Smooth muscle cell (in vitro differentiated cells): ENCODE results near the gene DLGAP4. TPM values are rescaled to one million over a fixed set of nuclear protein-coding genes. Genes with fewer than 3 reads are reported as not detected.

Experiments used
- DNase-seq: peaks from one replicate; lab custom pipeline; 2025; ENCODE audit not compliant: unreplicated experiment; lab: John Stamatoyannopoulos, UW
- H2AFZ ChIP-seq: fragments of 200-600 bp; sonication (generic); 2 replicates; pipeline ENCODE4 v1.6.0; 2016; ENCODE audit warnings: antibody characterized with exemption, low read depth, mild to moderate bottlenecking
- H3F3A ChIP-seq: fragments of 200-600 bp; sonication (generic); 2 replicates; pipeline ENCODE4 v1.6.0; 2017; ENCODE audit warnings: antibody characterized with exemption, low read depth
- H3K27ac ChIP-seq: fragments of 200-600 bp; sonication (generic); 2 replicates; pipeline ENCODE4 v1.5.1; 2016; ENCODE audit warnings: low read depth, mild to moderate bottlenecking
- H3K27me3 ChIP-seq: fragments of 200-600 bp; sonication (generic); 2 replicates; pipeline ENCODE4 v1.6.1; 2016; ENCODE audit warnings: low read depth, mild to moderate bottlenecking
- H3K36me3 ChIP-seq: fragments of 200-600 bp; sonication (generic); 2 replicates; pipeline ENCODE4 v1.5.1; 2016; ENCODE audit warnings: low read depth
- H3K4me1 ChIP-seq: fragments of 200-600 bp; sonication (generic); 2 replicates; pipeline ENCODE4 v1.5.1; 2016; ENCODE audit warnings: low read depth
- H3K4me2 ChIP-seq: fragments of 200-600 bp; sonication (generic); 2 replicates; pipeline ENCODE4 v1.6.0; 2016; ENCODE audit warnings: mild to moderate bottlenecking
- H3K4me3 ChIP-seq: fragments of 200-600 bp; sonication (generic); 2 replicates; pipeline ENCODE4 v1.5.1; 2016; ENCODE audit warnings: mild to moderate bottlenecking
- H3K79me2 ChIP-seq: fragments of 200-600 bp; sonication (generic); 2 replicates; pipeline ENCODE4 v1.6.0; 2016; ENCODE audit warnings: low read depth, mild to moderate bottlenecking
- H3K9ac ChIP-seq: fragments of 200-600 bp; sonication (generic); 2 replicates; pipeline ENCODE4 v1.6.0; 2016; ENCODE audit warnings: low read depth
- H3K9me3 ChIP-seq: fragments of 200-600 bp; sonication (generic); replicated peaks from 2 replicates; pipeline ENCODE4 v1.5.1; 2016; ENCODE audit warnings: low read depth
- H4K20me1 ChIP-seq: fragments of 200-600 bp; sonication (generic); 2 replicates; pipeline ENCODE4 v1.6.0; 2016; ENCODE audit warnings: low read depth
- WGBS: methylation state at CpG from one replicate; pipeline ENCODE4 v1.1.7; 2016; ENCODE audit warnings: low lambda C conversion rate; 5-methylcytosine and 5-hydroxymethylcytosine counted together
- polyA plus RNA-seq: library from polyadenylated mRNA; unstranded; fragments of >200 nt; fragmentation: Nextera tagmentation; extraction: Ambion mirVana; gene quantifications from 2 replicates; pipeline ENCODE4 v1.2.1, GENCODE V29; 2016
- total RNA-seq: library from RNA; depleted of rRNA; stranded (reverse); fragments of >200 nt; gene quantifications from 2 replicates; pipeline ENCODE4 v1.2.3, GENCODE V29; 2014
- TF ChIP-seq, protein P1 (sequence below): fragments of 200-600 bp; sonication (generic); IDR thresholded peaks from 2 replicates; pipeline ENCODE4 v1.5.1; 2017; ENCODE audit warnings: borderline replicate concordance, mild to moderate bottlenecking, antibody characterized with exemption; ENCODE audit not compliant: insufficient read depth, poor library complexity, severe bottlenecking

DLGAP4 gene
- total and polyA plus RNA-seq, 2 experiments from 2014 or later: 86.8 to 102 TPM

DNA sequence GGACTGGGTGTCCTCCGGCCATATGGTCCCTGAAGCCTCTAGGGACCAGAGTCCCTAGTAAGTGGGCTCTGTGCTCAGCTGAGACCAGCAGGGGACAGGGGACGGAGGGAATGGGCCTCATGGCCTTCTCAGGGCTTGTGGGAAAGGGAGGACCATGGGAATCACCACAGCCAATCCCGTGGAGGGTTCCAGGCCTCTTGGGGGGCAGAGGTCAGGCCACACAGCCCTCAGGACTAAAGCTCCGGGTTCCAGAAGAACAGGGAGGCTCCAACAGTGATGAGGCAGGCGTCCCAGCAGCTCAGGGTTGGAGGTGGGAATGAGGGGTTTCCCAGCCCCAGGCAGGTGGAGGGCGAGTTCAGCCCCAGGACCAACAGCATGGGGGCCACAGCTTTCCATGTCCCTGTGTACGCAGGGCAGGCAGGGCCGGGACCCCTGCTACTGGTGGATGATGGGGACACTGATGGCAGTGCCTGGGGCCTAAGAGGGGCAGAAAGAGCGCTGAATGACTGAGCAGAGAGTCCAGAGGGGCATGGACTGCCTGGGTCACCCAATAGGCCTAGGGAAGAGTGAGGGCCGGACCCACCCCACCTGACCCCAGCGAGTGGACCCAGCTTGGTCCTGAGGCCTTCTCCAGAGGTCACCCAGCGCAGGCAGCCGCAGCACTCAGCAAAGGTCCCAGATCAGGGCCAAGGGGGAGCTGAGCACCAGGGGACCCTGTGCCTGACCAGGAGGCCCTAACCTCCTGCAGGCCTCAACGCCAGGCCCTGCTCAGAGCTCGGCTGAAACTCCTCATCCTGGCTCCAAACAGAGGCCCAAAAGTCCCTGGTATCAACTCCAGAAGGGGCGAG is 244.0 kb downstream of the DLGAP4 start:
- Histone ChIP-seq H3K27me3 (no peaks in the 10 kb centered on the region), H2AFZ (no peak overlapping the region), H3K9ac (no peak overlapping the region), H3K9me3 (no peaks in the 10 kb centered on the region), H3F3A (peaks cover 38% of the 10 kb centered on the region), H3K27ac (peak overlapping the region; percentile 12), H4K20me1 (peaks cover 56% of the 10 kb centered on the region), H3K36me3 (no peaks in the 10 kb centered on the region), H3K4me3 (no peak overlapping the region), H3K4me2 (no peak overlapping the region), H3K79me2 (peaks cover 12% of the 10 kb centered on the region), H3K4me1 (no peaks in the 10 kb centered on the region)
- WGBS: 89% methylated on average over 16 of the region's 16 CpGs
- DNase-seq: no peak
- TF ChIP-seq, protein P1, sequence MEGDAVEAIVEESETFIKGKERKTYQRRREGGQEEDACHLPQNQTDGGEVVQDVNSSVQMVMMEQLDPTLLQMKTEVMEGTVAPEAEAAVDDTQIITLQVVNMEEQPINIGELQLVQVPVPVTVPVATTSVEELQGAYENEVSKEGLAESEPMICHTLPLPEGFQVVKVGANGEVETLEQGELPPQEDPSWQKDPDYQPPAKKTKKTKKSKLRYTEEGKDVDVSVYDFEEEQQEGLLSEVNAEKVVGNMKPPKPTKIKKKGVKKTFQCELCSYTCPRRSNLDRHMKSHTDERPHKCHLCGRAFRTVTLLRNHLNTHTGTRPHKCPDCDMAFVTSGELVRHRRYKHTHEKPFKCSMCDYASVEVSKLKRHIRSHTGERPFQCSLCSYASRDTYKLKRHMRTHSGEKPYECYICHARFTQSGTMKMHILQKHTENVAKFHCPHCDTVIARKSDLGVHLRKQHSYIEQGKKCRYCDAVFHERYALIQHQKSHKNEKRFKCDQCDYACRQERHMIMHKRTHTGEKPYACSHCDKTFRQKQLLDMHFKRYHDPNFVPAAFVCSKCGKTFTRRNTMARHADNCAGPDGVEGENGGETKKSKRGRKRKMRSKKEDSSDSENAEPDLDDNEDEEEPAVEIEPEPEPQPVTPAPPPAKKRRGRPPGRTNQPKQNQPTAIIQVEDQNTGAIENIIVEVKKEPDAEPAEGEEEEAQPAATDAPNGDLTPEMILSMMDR: no peak

DNA sequence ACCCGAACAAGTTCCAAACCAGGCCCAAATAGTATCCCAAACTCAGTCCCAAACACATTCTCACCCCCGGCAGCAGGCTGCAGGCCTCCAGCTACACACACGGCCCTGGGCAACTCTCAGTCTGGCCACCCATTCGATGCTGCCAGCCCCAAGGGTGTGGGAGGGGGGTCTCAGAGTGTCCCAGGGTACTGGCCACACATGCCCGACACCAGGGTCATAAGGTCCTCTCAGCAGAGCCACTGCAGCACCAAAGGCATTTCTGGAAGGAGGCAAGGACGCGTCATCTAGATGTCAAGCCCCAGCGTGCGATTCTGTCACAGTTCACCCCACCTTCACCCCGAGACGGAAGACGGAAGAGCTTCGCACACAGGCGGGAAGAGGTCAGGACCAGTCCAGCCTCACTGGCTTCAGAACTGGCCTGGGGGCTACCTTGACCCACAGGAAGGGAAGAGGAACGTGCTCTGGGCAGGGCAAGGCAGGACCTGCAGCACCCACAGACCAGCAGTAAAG is 244.7 kb downstream of the DLGAP4 start:
- Histone ChIP-seq H3K9me3 (no peaks in the 10 kb centered on the region), H3K9ac (no peak overlapping the region), H4K20me1 (peaks cover 49% of the 10 kb centered on the region), H3K27ac (peak overlapping the region; percentile 12), H3K4me2 (no peak overlapping the region), H2AFZ (no peak overlapping the region), H3K79me2 (peaks cover 7% of the 10 kb centered on the region), H3K27me3 (no peaks in the 10 kb centered on the region), H3K4me1 (no peaks in the 10 kb centered on the region), H3K36me3 (no peaks in the 10 kb centered on the region), H3K4me3 (no peak overlapping the region), H3F3A (peaks cover 38% of the 10 kb centered on the region)
- no peak for DNase-seq
- TF ChIP-seq, protein P1: no peak
- 82% methylated on average over 15 of the region's 15 CpGs for WGBS

DNA sequence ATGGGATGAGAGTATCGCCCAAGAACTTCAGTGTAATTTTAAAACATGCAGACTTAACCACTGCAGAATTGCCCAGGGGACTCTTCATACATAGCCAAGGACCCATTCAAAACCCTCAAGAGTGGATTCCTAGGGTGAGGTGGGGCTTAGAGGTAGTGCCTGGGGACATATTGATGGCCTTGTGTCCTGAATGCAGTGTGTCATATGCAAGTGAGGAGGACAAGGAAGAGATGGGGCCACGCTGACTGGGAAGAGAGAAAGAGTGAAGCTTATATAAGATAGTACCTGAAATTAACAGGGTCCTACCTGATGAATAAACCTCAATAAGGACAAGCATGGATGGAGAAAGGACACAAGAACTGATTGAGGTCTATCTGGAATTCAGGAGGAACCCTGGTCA is 249.1 kb downstream of the DLGAP4 start:
- Histone ChIP-seq H3K9ac (no peak overlapping the region), H3K79me2 (no peaks in the 10 kb centered on the region), H2AFZ (no peak overlapping the region), H3K4me3 (no peak overlapping the region), H3K9me3 (no peaks in the 10 kb centered on the region), H3K27ac (no peak overlapping the region), H3K27me3 (no peaks in the 10 kb centered on the region), H3K36me3 (no peaks in the 10 kb centered on the region), H4K20me1 (peaks cover 5% of the 10 kb centered on the region), H3K4me1 (no peaks in the 10 kb centered on the region), H3K4me2 (no peak overlapping the region), H3F3A (peaks cover 8% of the 10 kb centered on the region)
- WGBS: 98% methylated on average over 2 of the region's 2 CpGs
- TF ChIP-seq, protein P1: no peak
- DNase-seq: no peak
